CD4-positive, alpha-beta T cell treated with Interleukin-15 for 4 hours (primary cell): Measurements from ENCODE around the gene IMPACT.
A peak's percentile ranks its signal among the peaks of the same experiment; 100 is the strongest.

Source experiments
- DNase-seq: peaks from one replicate; pipeline ENCODE4 v3.0.0-alpha.2; 2020; ENCODE audit warnings: low spot score

Gene IMPACT

GRCh38 chr18:24482821-24483220, 56.4 kb downstream of the IMPACT start:
- DNase-seq = no peak

- DNase-seq = no peak
Observed at GRCh38 chr18:24485681-24486080, 59.2 kb downstream of the IMPACT start.

GRCh38 chr18:24486684-24487083, 60.2 kb downstream of the IMPACT start:
- no peak for DNase-seq

GRCh38 chr18:24488824-24489493, 62.5 kb downstream of the IMPACT start:
- DNase-seq = peak; percentile 45

- no peak for DNase-seq
Observed at GRCh38 chr18:24490539-24490938, 64.1 kb downstream of the IMPACT start.

- DNase-seq = peak; percentile 9
Observed at GRCh38 chr18:24491927-24492834, 65.7 kb downstream of the IMPACT start.

- no peak for DNase-seq
Observed at GRCh38 chr18:24494586-24494985, 68.1 kb downstream of the IMPACT start.

GRCh38 chr18:24497031-24497754, 70.7 kb downstream of the IMPACT start:
- no peak for DNase-seq

- DNase-seq = no peak
Observed at GRCh38 chr18:24499814-24500213, 73.3 kb downstream of the IMPACT start.

GRCh38 chr18:24500217-24500616, 73.7 kb downstream of the IMPACT start:
- no peak for DNase-seq

- DNase-seq = no peak
Observed at GRCh38 chr18:24500766-24501165, 74.3 kb downstream of the IMPACT start.

GRCh38 chr18:24502667-24503523, 76.4 kb downstream of the IMPACT start:
- no peak for DNase-seq
